H1 (cell line): Measurements from ENCODE around the gene RIPK4. TPM values are rescaled to one million over a fixed set of nuclear protein-coding genes. Genes with fewer than 3 reads are reported as not detected.

Experiments used
- MAX ChIP-seq: IDR thresholded peaks from 2 replicates; pipeline ENCODE4 v1.6.1; 2012; ENCODE audit warnings: inconsistent platforms
- RAD21 ChIP-seq, 2 experiments: IDR thresholded peaks in 1 of 2; conservative IDR thresholded peaks in 1 of 2; 2 replicates each; pipeline ENCODE4 v1.6.1; 2011; ENCODE audit warnings: low read depth in 2 of 2, low read length in 2 of 2, improper control_type of control experiment in 1 of 2, inconsistent platforms in 1 of 2, mild to moderate bottlenecking in 1 of 2, moderate library complexity in 1 of 2
- SRF ChIP-seq: IDR thresholded peaks from 2 replicates; pipeline ENCODE4 v1.6.1; 2011; ENCODE audit warnings: mild to moderate bottlenecking, low read depth, low read length, moderate library complexity
- polyA plus RNA-seq, 7 experiments: library from polyadenylated mRNA; depleted of rRNA in 3 of 7; stranded (reverse) in 5 of 7; unstranded in 2 of 7; fragments of >200 nt in 5 of 7; fragments of 200-250 nt in 2 of 7; gene quantifications; 1 replicate in 5 of 7; 2 replicates in 1 of 7; 4 replicates in 1 of 7; pipeline versions ENCODE4 v1.2.1 to v1.2.3, GENCODE V29; 2011 to 2013; ENCODE audit warnings: missing spikeins in 2 of 7, mixed read lengths in 2 of 7
- total RNA-seq: library from RNA; stranded (reverse); fragmentation: NEBNext Ultra II Directional; extraction: Animal tissue kit (Norgen Biotek cat#: 25700); gene quantifications from 2 replicates; pipeline ENCODE4 v1.2.1, GENCODE V29; 2021

Gene RIPK4
- total and polyA plus RNA-seq, 2 of the 8 experiments (the other 6 are each of a cell fraction or from before 2014, with no cell fraction given), result 2.7 to 5.6 TPM

DNA sequence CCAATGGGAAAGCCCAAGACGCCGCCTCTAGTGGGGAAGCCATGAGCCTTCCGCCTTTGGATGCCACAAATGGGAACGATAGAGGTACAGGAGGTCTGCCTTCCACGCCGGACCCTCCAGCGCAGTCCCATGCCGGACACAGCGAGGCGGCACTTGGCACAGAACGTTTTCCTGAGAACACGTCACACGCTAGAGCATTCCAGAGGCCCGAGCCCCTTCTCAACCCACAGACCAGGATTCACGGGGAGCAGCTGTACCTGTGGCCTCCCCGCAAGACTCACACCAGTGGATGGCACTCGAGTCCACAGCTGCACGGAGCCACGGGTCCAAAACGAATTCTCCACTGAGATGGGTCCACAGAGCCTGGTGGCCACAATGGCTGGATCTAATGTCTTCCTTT lies 31.5 kb upstream of the RIPK4 start (continued):
- no peak for TF ChIP-seq SRF
- TF ChIP-seq RAD21 (IDR thresholded peaks at IDR 0.05 in 1 of 2, conservative IDR thresholded peaks at IDR 0.05 in 1 of 2; ENCODE audit: low read depth in 2 of 2, low read length in 2 of 2), result no peak
- TF ChIP-seq MAX, result no peak
- TF ChIP-seq, all 59 proteins: peak for 0
